GM12874 (cell line): ENCODE measurements around the gene DIP2C.

Experiments
- CTCF ChIP-seq: IDR thresholded peaks from 2 replicates; pipeline ENCODE4 v1.5.1; 2011; ENCODE audit warnings: low read depth, mild to moderate bottlenecking, control low read depth, low read length, moderate library complexity; ENCODE audit not compliant: insufficient read depth

DIP2C gene

GRCh38 chr10:339038-339391 is 350.5 kb downstream of the DIP2C start:
- no peak for TF ChIP-seq CTCF

- TF ChIP-seq CTCF: no peak
Observed at GRCh38 chr10:338171-339037, 351.1 kb downstream of the DIP2C start.

- no peak for TF ChIP-seq CTCF
Observed at GRCh38 chr10:336247-336646, 353.2 kb downstream of the DIP2C start.

GRCh38 chr10:335151-335800 is 354.2 kb downstream of the DIP2C start:
- no peak for TF ChIP-seq CTCF

GRCh38 chr10:331186-331585 is 358.3 kb downstream of the DIP2C start:
- no peak for TF ChIP-seq CTCF

- no peak for TF ChIP-seq CTCF
Observed at GRCh38 chr10:329361-330099, 359.9 kb downstream of the DIP2C start.
